K562 (cell line): Measurements from ENCODE around the gene ATP5PB. TPM values are rescaled to one million over a fixed set of nuclear protein-coding genes. Genes with fewer than 3 reads are reported as not detected.

ENCODE experiments used
- ATAC-seq: fragments of 200-7000 bp; cut with Tn5 transposase; 3 replicates; pipeline ENCODE4 v1.9.1; 2020; ENCODE audit warnings: moderate library complexity
- BruUV-seq: library from RNA; stranded (reverse); fragments of 400-500 nt; replicated peaks from 2 replicates; lab custom pipeline; 2021; lab: Mats Ljungman, UMichigan
- CTCF ChIA-PET: fragments of 300-600 bp; formaldehyde crosslinking; extraction: SDS; loops from one replicate; lab custom pipeline; 2021; ENCODE audit warnings: low intra/inter-chr PET ratio; lab: Yijun Ruan, JAX
- POLR2A ChIA-PET: fragments of 300-600, 350-650 bp; sonication (Branson Sonifier 250); formaldehyde crosslinking; extraction: SDS; loops from one replicate; lab custom pipeline; 2021; ENCODE audit warnings: antibody characterized with exemption, inconsistent platforms; lab: Yijun Ruan, JAX
- DNase-seq, 4 experiments: peaks; one replicate each; pipeline versions ENCODE4 v3.0.0 to v3.0.0-alpha.2; 2011 to 2018; ENCODE audit warnings: low spot score in 3 of 4, mixed read lengths in 3 of 4; ENCODE audit errors: extremely low read depth in 1 of 4
- FAIRE-seq: peaks from 2 replicates; lab custom pipeline; 2011; peaks lifted over from hg19 to GRCh38; lab: Jason Lieb, UNC
- H2AFZ ChIP-seq: 2 replicates; pipeline ENCODE4 v1.6.0; 2011; ENCODE audit warnings: low read depth, low read length, control low read depth, inconsistent platforms
- H3K27ac ChIP-seq: fragments of 200-600 bp; 3 replicates; pipeline ENCODE4 v1.8.0; 2011; ENCODE audit warnings: low read depth, mild to moderate bottlenecking, control low read depth, inconsistent platforms, low read length, moderate library complexity, mixed read lengths; ENCODE audit errors: extremely low read depth
- H3K27me3 ChIP-seq, 2 experiments: fragments of 300-600 bp in 1 of 2; 2 replicates in 1 of 2; 3 replicates in 1 of 2; pipeline versions ENCODE4 v1.6.0 to v1.8.0; 2011; ENCODE audit warnings: inconsistent platforms in 2 of 2, low read length in 2 of 2, mild to moderate bottlenecking in 1 of 2, mixed read lengths in 1 of 2, moderate library complexity in 1 of 2; ENCODE audit not compliant: control insufficient read depth in 2 of 2, insufficient read depth in 2 of 2
- H3K36me3 ChIP-seq: fragments of 300-600 bp; 3 replicates; pipeline ENCODE4 v1.8.0; 2011; ENCODE audit warnings: mild to moderate bottlenecking, low read length, inconsistent platforms; ENCODE audit not compliant: control insufficient read depth, insufficient read depth
- H3K4me1 ChIP-seq, 2 experiments: fragments of 200-600 bp in 1 of 2; replicated peaks in 1 of 2; 2 replicates in 1 of 2; 3 replicates in 1 of 2; pipeline versions ENCODE4 v1.5.1 to v1.8.0; 2011; ENCODE audit warnings: inconsistent platforms in 2 of 2, low read length in 2 of 2, mild to moderate bottlenecking in 1 of 2, mixed read lengths in 1 of 2, moderate library complexity in 1 of 2; ENCODE audit not compliant: control insufficient read depth in 2 of 2, insufficient read depth in 2 of 2
- H3K4me2 ChIP-seq: 2 replicates; pipeline ENCODE4 v1.6.1; 2011; ENCODE audit warnings: low read length, control low read depth, inconsistent platforms, mixed read lengths; ENCODE audit not compliant: insufficient read depth
- H3K4me3 ChIP-seq: fragments of 200-600 bp; sonication (generic), shearing (Covaris generic); 2 replicates; pipeline ENCODE4 v1.5.1; 2016; ENCODE audit warnings: control low read depth, inconsistent platforms
- H3K79me2 ChIP-seq: fragments of 200-600 bp; 3 replicates; pipeline ENCODE4 v1.8.0; 2011; ENCODE audit warnings: low read length, inconsistent platforms; ENCODE audit not compliant: control insufficient read depth, insufficient read depth
- H3K9ac ChIP-seq, 2 experiments: 2 replicates each; pipeline versions ENCODE4 v1.6.0 to v1.6.1; 2011; ENCODE audit warnings: low read depth in 2 of 2, low read length in 2 of 2, control low read depth in 1 of 2, inconsistent platforms in 1 of 2, mild to moderate bottlenecking in 1 of 2, mixed read lengths in 1 of 2; ENCODE audit not compliant: insufficient read depth in 1 of 2
- H3K9me1 ChIP-seq: one replicate; pipeline ENCODE4 v1.6.0; 2011; ENCODE audit warnings: inconsistent platforms, mild to moderate bottlenecking, low read length, moderate library complexity; ENCODE audit not compliant: control insufficient read depth, insufficient read depth
- H3K9me3 ChIP-seq: replicated peaks from 2 replicates; pipeline ENCODE4 v1.5.1; 2011; ENCODE audit warnings: low read depth, low read length, inconsistent platforms; ENCODE audit not compliant: control insufficient read depth, insufficient read depth
- H4K20me1 ChIP-seq: replicated peaks from 2 replicates; pipeline ENCODE4 v1.6.1; 2011; ENCODE audit warnings: low read length, inconsistent platforms, mixed read lengths; ENCODE audit not compliant: control insufficient read depth, insufficient read depth
- EHMT2 ChIP-seq: fragments of 450-650 bp; IDR thresholded peaks from 2 replicates; pipeline ENCODE4 v1.6.1; 2018; ENCODE audit warnings: antibody characterized with exemption
- LCOR ChIP-seq: sonication (generic); formaldehyde crosslinking; IDR thresholded peaks from 2 replicates; pipeline ENCODE4 v1.8.0; 2022; ENCODE audit warnings: mild to moderate bottlenecking, missing genetic modification reagents
- RFX5 ChIP-seq: IDR thresholded peaks from 2 replicates; pipeline ENCODE4 v1.6.1; 2011; ENCODE audit warnings: low read depth, mild to moderate bottlenecking, improper control_type of control experiment, low read length
- ZFP1 ChIP-seq: fragments of 450-650 bp; formaldehyde crosslinking; IDR thresholded peaks from 2 replicates; pipeline ENCODE4 v1.4.0; 2020; ENCODE audit warnings: mild to moderate bottlenecking, mixed read lengths
- ZNF224 ChIP-seq: sonication (generic); formaldehyde crosslinking; IDR thresholded peaks from 2 replicates; pipeline ENCODE4 v1.8.0; 2022; ENCODE audit warnings: mild to moderate bottlenecking, missing genetic modification reagents
- WGBS: fragments of 100-300 bp; shearing (Covaris generic); methylation state at CpG from one replicate; pipeline ENCODE4 v1.1.6; 2016; ENCODE audit warnings: low coverage, mixed read lengths; ENCODE audit not compliant: insufficient coverage; ENCODE audit errors: missing lambda C conversion rate; 5-methylcytosine and 5-hydroxymethylcytosine counted together
- in situ Hi-C: fragments of 300-500 bp; cut with MboI; formaldehyde crosslinking; loops from 4 replicates; pipeline ENCODE4 v1.15.0; 2018; ENCODE audit warnings: inconsistent platforms, mixed read lengths
- intact Hi-C: fragments of 100-400 bp; cut with micrococcal nuclease; formaldehyde crosslinking; loops from 2 replicates; pipeline ENCODE4 v1.14.2; 2022
- polyA plus RNA-seq, 8 experiments: library from polyadenylated mRNA; depleted of rRNA in 4 of 8; stranded (reverse) in 5 of 8; unstranded in 3 of 8; fragments of >200 nt; fragmentation: Nextera tagmentation in 2 of 8; fragmentation: Illumina TruSeq in 1 of 8; extraction: Ambion mirVana in 2 of 8; extraction: Trizol in 1 of 8; gene quantifications; 2 replicates each; pipeline versions ENCODE4 v1.2.1 to v1.2.3, GENCODE V29; 2011 to 2014; ENCODE audit warnings: inconsistent platforms in 1 of 8, missing spikeins in 1 of 8
- total RNA-seq, 7 experiments: library from RNA; depleted of rRNA in 6 of 7; stranded (reverse); fragments of >200 nt in 6 of 7; fragmentation: Illumina TruSeq in 2 of 7; extraction: Trizol in 2 of 7; gene quantifications; 2 replicates each; pipeline versions ENCODE4 v1.2.1 to v1.2.3, GENCODE V29; 2011 to 2021; ENCODE audit warnings: low replicate concordance in 1 of 7
- TF ChIP-seq, protein P1 (sequence below), 2 experiments: fragments of 150-350 bp in 1 of 2; IDR thresholded peaks; 2 replicates each; pipeline ENCODE4 v1.6.1; 2012 to 2016; ENCODE audit warnings: low read depth in 2 of 2, low read length in 2 of 2, mild to moderate bottlenecking in 1 of 2, moderate library complexity in 1 of 2
- TF ChIP-seq, protein P2 (sequence below): fragments of 200-800 bp; sonication (Bioruptor generic); IDR thresholded peaks from 2 replicates; pipeline ENCODE4 v1.6.1; 2017; ENCODE audit warnings: missing genetic modification characterization, missing compliant biosample characterization
- TF ChIP-seq, protein P3 (sequence below), 2 experiments: IDR thresholded peaks in 1 of 2; conservative IDR thresholded peaks in 1 of 2; 2 replicates each; pipeline ENCODE4 v1.6.1; 2016; ENCODE audit warnings: low read depth in 2 of 2, mild to moderate bottlenecking in 1 of 2, missing compliant biosample characterization in 1 of 2, missing genetic modification characterization in 1 of 2, moderate library complexity in 1 of 2
- TF ChIP-seq, protein P4 (sequence below), 2 experiments: fragments of 450-650 bp; IDR thresholded peaks; 2 replicates each; pipeline ENCODE4 v1.6.1; 2018; ENCODE audit warnings: mild to moderate bottlenecking in 2 of 2, low read depth in 1 of 2; ENCODE audit not compliant: partially characterized antibody in 2 of 2

ATP5PB gene
- total and polyA plus RNA-seq, 9 of the 15 experiments (the other 6 are each of a cell fraction or from before 2014, with no cell fraction given), result 651 to 2,735 (median 1,061) TPM

DNA sequence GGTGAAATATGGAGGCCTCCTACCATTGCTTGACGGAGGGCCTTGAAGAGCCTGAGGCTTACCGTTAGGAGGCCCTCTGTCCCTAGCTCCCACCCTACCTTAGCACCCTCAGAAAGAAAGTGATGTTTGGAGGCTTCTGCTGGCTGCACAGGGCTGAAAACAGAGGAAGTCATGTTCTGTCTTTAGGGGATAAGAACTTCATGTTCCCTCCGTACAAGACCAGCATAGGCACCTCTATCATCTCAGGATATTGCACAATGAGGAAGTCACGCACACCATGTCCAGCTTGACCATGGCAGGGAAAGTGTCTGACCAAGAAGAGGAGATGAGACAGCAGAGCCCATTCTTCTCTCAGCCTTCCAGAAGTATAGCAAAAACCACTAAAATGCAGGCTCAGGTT, 40.3 kb downstream of the ATP5PB start:
- H3K27me3 ChIP-seq, result peaks cover 19 to 47% of the 10 kb centered on the region in 2 experiments; a peak in 4 of 5 replicates
- H3K9me3 ChIP-seq, result no peaks in the 10 kb centered on the region
- H3K4me3 ChIP-seq, result no peak overlapping the region
- FAIRE-seq (peak; percentile 42), DNase-seq (no peak), ATAC-seq (peak; percentile 59)
- intact Hi-C loops, result no loop called here
- no peaks in the 10 kb centered on the region for H3K79me2 ChIP-seq
- in situ Hi-C loops, result loop anchor here (25.0 kb wide), 1 partner anchor 848 kb away; no protein-coding TSS in a partner anchor
- no peaks in the 10 kb centered on the region for H4K20me1 ChIP-seq
- no TSS peak for BruUV-seq
- WGBS, result 20% methylated on average over 4 of the region's 4 CpGs
- no peaks in the 10 kb centered on the region for H3K36me3 ChIP-seq
- H3K4me2 ChIP-seq, result 0 out of 2 replicates have a peak overlapping the region, but pooled peaks have one; percentile 11
- H3K4me1 ChIP-seq, result no peaks in the 10 kb centered on the region; a peak in 1 of 5 replicates
- no peak overlapping the region for H3K27ac ChIP-seq
- POLR2A ChIA-PET, result interaction anchor here (0.6 to 3.4 kb wide), 8 partner anchors 9 to 26 kb away, joined by 3 to 18 read pairs (median 3); partner anchors contain the start of genes ADORA3 and TMIGD3
- H3K9me1 ChIP-seq, result no peaks in the 10 kb centered on the region
- H3K9ac ChIP-seq, result no peak overlapping the region
- H2AFZ ChIP-seq, result peak overlapping the region; percentile 71
- CTCF ChIA-PET, result no interaction called here
- TF ChIP-seq ZNF224 (CRISPR knock-in tag), result no peak
- no peak for TF ChIP-seq ZFP1 (CRISPR knock-in tag)
- TF ChIP-seq, protein P1, sequence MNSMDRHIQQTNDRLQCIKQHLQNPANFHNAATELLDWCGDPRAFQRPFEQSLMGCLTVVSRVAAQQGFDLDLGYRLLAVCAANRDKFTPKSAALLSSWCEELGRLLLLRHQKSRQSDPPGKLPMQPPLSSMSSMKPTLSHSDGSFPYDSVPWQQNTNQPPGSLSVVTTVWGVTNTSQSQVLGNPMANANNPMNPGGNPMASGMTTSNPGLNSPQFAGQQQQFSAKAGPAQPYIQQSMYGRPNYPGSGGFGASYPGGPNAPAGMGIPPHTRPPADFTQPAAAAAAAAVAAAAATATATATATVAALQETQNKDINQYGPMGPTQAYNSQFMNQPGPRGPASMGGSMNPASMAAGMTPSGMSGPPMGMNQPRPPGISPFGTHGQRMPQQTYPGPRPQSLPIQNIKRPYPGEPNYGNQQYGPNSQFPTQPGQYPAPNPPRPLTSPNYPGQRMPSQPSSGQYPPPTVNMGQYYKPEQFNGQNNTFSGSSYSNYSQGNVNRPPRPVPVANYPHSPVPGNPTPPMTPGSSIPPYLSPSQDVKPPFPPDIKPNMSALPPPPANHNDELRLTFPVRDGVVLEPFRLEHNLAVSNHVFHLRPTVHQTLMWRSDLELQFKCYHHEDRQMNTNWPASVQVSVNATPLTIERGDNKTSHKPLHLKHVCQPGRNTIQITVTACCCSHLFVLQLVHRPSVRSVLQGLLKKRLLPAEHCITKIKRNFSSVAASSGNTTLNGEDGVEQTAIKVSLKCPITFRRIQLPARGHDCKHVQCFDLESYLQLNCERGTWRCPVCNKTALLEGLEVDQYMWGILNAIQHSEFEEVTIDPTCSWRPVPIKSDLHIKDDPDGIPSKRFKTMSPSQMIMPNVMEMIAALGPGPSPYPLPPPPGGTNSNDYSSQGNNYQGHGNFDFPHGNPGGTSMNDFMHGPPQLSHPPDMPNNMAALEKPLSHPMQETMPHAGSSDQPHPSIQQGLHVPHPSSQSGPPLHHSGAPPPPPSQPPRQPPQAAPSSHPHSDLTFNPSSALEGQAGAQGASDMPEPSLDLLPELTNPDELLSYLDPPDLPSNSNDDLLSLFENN (IDR thresholded peaks at IDR 0.05; ENCODE audit: low read depth in 2 of 2, low read length in 2 of 2), result no peak
- no peak for TF ChIP-seq LCOR (CRISPR knock-in tag)
- TF ChIP-seq RFX5, result no peak
- peak; percentile 56; the same call in 1 of the 2 replicates for TF ChIP-seq EHMT2
- TF ChIP-seq, protein P2, sequence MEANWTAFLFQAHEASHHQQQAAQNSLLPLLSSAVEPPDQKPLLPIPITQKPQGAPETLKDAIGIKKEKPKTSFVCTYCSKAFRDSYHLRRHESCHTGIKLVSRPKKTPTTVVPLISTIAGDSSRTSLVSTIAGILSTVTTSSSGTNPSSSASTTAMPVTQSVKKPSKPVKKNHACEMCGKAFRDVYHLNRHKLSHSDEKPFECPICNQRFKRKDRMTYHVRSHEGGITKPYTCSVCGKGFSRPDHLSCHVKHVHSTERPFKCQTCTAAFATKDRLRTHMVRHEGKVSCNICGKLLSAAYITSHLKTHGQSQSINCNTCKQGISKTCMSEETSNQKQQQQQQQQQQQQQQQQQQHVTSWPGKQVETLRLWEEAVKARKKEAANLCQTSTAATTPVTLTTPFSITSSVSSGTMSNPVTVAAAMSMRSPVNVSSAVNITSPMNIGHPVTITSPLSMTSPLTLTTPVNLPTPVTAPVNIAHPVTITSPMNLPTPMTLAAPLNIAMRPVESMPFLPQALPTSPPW (CRISPR knock-in tag), result no peak
- TF ChIP-seq, protein P3, sequence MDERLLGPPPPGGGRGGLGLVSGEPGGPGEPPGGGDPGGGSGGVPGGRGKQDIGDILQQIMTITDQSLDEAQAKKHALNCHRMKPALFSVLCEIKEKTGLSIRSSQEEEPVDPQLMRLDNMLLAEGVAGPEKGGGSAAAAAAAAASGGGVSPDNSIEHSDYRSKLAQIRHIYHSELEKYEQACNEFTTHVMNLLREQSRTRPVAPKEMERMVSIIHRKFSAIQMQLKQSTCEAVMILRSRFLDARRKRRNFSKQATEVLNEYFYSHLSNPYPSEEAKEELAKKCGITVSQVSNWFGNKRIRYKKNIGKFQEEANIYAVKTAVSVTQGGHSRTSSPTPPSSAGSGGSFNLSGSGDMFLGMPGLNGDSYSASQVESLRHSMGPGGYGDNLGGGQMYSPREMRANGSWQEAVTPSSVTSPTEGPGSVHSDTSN (CRISPR knock-in tag; IDR thresholded peaks at IDR 0.05; ENCODE audit: low read depth), result no peak
- TF ChIP-seq, protein P3 (tag; conservative IDR thresholded peaks at IDR 0.05; ENCODE audit: low read depth), result no peak
- TF ChIP-seq, protein P4, sequence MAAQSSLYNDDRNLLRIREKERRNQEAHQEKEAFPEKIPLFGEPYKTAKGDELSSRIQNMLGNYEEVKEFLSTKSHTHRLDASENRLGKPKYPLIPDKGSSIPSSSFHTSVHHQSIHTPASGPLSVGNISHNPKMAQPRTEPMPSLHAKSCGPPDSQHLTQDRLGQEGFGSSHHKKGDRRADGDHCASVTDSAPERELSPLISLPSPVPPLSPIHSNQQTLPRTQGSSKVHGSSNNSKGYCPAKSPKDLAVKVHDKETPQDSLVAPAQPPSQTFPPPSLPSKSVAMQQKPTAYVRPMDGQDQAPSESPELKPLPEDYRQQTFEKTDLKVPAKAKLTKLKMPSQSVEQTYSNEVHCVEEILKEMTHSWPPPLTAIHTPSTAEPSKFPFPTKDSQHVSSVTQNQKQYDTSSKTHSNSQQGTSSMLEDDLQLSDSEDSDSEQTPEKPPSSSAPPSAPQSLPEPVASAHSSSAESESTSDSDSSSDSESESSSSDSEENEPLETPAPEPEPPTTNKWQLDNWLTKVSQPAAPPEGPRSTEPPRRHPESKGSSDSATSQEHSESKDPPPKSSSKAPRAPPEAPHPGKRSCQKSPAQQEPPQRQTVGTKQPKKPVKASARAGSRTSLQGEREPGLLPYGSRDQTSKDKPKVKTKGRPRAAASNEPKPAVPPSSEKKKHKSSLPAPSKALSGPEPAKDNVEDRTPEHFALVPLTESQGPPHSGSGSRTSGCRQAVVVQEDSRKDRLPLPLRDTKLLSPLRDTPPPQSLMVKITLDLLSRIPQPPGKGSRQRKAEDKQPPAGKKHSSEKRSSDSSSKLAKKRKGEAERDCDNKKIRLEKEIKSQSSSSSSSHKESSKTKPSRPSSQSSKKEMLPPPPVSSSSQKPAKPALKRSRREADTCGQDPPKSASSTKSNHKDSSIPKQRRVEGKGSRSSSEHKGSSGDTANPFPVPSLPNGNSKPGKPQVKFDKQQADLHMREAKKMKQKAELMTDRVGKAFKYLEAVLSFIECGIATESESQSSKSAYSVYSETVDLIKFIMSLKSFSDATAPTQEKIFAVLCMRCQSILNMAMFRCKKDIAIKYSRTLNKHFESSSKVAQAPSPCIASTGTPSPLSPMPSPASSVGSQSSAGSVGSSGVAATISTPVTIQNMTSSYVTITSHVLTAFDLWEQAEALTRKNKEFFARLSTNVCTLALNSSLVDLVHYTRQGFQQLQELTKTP (IDR thresholded peaks at IDR 0.05; ENCODE audit: low read depth in 1 of 2, partially characterized antibody in 2 of 2), result no peak
